Measurements from ENCODE around the gene NAE1. TPM values are rescaled to one million over a fixed set of nuclear protein-coding genes. Genes with fewer than 3 reads are reported as not detected.
A peak's percentile ranks its signal among the peaks of the same experiment; 100 is the strongest.
"Not testable (repeated sequence)": the region's sequence is repeated elsewhere in the genome, so short reads cannot be mapped to it uniquely, and the experiment has no call there.

NAE1 gene
- 67.6 TPM for polyA plus RNA-seq
- long read RNA-seq, donor 1, transcript NAE1-201 (20 exons, 1,837 nt): major isoform, 6 of 37 reads
- long read RNA-seq, donor 1, partial matches to known transcripts: 9 of 37 reads
- long read RNA-seq, donor 1, other reads (novel, unspliced or antisense): 18 of 37 reads
- long read RNA-seq, donor 2, transcript NAE1-201 (20 exons, 1,837 nt): major isoform, 18 of 37 reads
- long read RNA-seq, donor 2, partial matches to known transcripts: 16 of 37 reads
- long read RNA-seq, donor 2, other reads (novel, unspliced or antisense): 0 of 37 reads
- long read RNA-seq, donor 3: 0 reads
- long read RNA-seq, donor 4: 0 reads
- long read RNA-seq, donor 5, transcript NAE1-201 (20 exons, 1,837 nt): major isoform, 8 of 20 reads
- long read RNA-seq, donor 5, partial matches to known transcripts: 8 of 20 reads
- long read RNA-seq, donor 5, other reads (novel, unspliced or antisense): 0 of 20 reads
- long read RNA-seq, donor 6, transcript NAE1-201 (20 exons, 1,837 nt): major isoform, 8 of 54 reads
- long read RNA-seq, donor 6, partial matches to known transcripts: 31 of 54 reads
- long read RNA-seq, donor 6, other reads (novel, unspliced or antisense): 10 of 54 reads
- long read RNA-seq, donor 7, partial matches to known transcripts: 28 of 48 reads
- long read RNA-seq, donor 7, other reads (novel, unspliced or antisense): 17 of 48 reads
- long read RNA-seq, donor 8, transcript NAE1-201 (20 exons, 1,837 nt): major isoform, 9 of 13 reads
- long read RNA-seq, donor 8, partial matches to known transcripts: 0 of 13 reads
- long read RNA-seq, donor 8, other reads (novel, unspliced or antisense): 0 of 13 reads
- long read RNA-seq, donor 9, transcript NAE1-201 (20 exons, 1,837 nt): major isoform, 9 of 24 reads
- long read RNA-seq, donor 9, partial matches to known transcripts: 13 of 24 reads
- long read RNA-seq, donor 9, other reads (novel, unspliced or antisense): 0 of 24 reads
- long read RNA-seq, donor 10, transcript NAE1-201 (20 exons, 1,837 nt): major isoform, 12 of 23 reads
- long read RNA-seq, donor 10, partial matches to known transcripts: 9 of 23 reads
- long read RNA-seq, donor 10, other reads (novel, unspliced or antisense): 0 of 23 reads
- long read RNA-seq, donor 11, transcript NAE1-201 (20 exons, 1,837 nt): major isoform, 11 of 20 reads
- long read RNA-seq, donor 11, partial matches to known transcripts: 5 of 20 reads
- long read RNA-seq, donor 11, other reads (novel, unspliced or antisense): 0 of 20 reads

DNA sequence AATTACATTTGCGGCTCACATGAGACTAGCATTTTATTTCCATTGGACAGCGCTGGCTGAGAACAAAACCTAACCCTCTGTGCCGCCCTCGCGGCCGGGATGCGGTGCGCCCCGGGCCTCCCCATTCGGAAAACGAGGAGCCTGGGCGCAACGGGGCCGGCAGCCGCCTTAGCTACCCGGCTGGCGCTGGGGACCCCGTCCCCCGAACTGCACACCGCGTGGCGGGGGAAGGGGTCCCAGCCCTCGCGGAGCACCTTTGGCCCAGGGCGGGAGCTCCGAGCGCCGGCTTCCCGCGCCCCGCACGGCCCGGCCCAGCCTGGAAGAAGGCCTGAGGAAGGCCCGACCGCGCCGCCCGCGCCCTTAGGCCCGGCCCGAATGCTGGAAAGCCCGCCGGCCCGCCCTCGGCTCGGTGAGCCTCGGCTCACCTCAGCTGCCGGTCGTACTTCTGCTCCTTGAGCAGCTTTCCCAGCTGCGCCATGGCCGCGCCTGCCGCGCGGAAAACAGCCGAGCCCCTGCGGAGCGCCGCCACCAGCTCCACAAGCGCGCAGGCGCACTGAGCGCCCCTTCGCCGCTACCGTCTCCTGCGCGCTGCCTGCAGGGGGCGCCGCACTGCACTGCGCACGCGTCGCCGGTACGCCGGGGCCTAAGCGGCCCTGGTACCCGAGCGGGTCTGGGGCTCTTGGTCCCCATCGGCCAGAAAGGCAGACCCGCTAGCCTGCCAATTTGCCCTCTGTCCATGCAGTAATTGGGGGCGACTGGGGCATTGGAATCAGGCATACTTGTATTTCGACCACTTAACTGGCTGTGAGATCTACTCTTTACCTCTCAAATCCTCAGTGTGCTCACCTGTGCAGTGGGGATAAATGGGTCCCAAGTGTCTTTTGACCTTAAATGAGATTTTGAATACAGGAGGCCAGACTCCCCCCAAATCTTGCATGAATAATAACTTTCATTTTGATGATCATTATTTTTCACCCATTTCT, at the start of gene NAE1:
TSS of gene NAE1 (minus strand) at position 555 of the 983 bp plus-strand sequence. CDS start at position 478, 77 bp downstream.
- Histone ChIP-seq H3K36me3 (ENCODE audit: control insufficient read depth, insufficient read depth, low read length) (peaks cover 8% of the 10 kb centered on the region), H3K9me3 (ENCODE audit: control insufficient read depth, low read depth, low read length) (no peaks in the 10 kb centered on the region), H3K27ac (ENCODE audit: low read length) (peak within 1 kb of the TSS; percentile 67), H3K27me3 (ENCODE audit: control insufficient read depth, insufficient read depth, low read length) (no peaks in the 10 kb centered on the region), H3K4me3 (ENCODE audit: low read length) (peak within 1 kb of the TSS; percentile 56), H3K4me1 (ENCODE audit: control insufficient read depth, insufficient read depth, low read length) (peaks cover 9% of the 10 kb centered on the region)
- no CpG with 5 or more reads among the region's 84 CpGs for WGBS (ENCODE audit: insufficient coverage, low lambda C conversion rate)
- peak; percentile 92 for DNase-seq

DNA sequence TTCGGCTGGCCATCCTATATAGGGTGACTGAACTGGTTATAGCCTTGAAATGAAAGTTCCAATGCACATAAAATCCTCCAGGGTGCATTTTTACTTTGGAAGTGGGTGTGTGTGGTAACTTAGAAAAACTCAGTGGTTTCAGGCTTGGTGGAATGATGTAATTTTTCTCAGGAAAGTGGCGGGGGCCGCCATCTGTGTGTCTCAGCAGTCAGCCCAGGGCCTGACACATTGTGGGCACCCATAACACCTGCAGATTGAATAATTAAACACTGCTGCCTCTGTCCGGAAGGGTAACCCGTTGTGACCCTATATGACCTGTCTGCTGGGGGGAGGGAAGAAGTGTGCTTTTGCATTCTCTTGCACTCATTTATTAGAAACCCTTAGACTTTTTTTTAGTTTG, 47.3 kb upstream of the NAE1 start:
- DNase-seq: no peak
- Histone ChIP-seq H3K4me1 (ENCODE audit: control insufficient read depth, insufficient read depth, low read length) (peaks cover 8% of the 10 kb centered on the region), H3K4me3 (ENCODE audit: low read length) (no peak overlapping the region), H3K9me3 (ENCODE audit: control insufficient read depth, low read depth, low read length) (peaks cover 5% of the 10 kb centered on the region), H3K27me3 (ENCODE audit: control insufficient read depth, insufficient read depth, low read length) (no peaks in the 10 kb centered on the region), H3K36me3 (ENCODE audit: control insufficient read depth, insufficient read depth, low read length) (no peaks in the 10 kb centered on the region), H3K27ac (ENCODE audit: low read length) (no peak overlapping the region)
- WGBS (ENCODE audit: insufficient coverage, low lambda C conversion rate): no CpG with 5 or more reads among the region's 5 CpGs

DNA sequence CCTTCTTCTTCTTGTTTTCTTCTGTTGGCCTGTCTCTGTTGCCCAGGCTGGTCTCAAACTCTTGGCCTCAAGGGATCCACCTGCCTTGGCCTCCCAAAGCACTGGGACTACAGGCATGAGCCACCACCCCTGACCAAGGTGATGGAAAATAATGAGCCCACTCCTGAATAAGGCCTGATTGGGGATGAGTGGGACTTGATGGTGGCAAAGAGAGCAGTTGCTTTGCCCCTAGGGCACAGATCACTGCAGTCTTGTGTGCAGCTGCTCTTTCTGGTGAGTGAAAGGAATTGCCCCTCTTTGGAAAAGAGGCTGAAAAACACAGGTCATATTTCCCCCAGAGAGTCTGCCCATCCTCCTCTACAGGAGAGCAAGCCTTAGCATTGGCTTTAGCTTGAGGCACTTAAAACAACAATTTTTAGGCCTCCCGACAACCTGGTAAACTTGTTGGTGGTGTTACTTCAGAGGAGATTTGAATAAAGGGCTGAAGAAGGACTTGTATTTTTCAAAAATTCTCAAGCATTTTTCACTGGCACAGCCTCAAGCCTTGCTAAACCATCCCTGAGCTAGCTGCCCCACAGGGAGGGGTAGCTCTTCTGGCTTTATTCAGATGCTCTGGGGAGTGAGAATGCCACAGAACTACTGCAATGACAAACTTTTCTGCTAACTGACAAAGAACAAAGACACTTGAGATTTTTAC, 43.5 kb upstream of the NAE1 start:
- Histone ChIP-seq H3K36me3 (ENCODE audit: control insufficient read depth, insufficient read depth, low read length) (no peaks in the 10 kb centered on the region), H3K4me1 (ENCODE audit: control insufficient read depth, insufficient read depth, low read length) (peaks cover 19% of the 10 kb centered on the region), H3K27me3 (ENCODE audit: control insufficient read depth, insufficient read depth, low read length) (no peaks in the 10 kb centered on the region), H3K9me3 (ENCODE audit: control insufficient read depth, low read depth, low read length) (no peaks in the 10 kb centered on the region), H3K4me3 (ENCODE audit: low read length) (no peak overlapping the region), H3K27ac (ENCODE audit: low read length) (no peak overlapping the region)
- no peak for DNase-seq
- WGBS (ENCODE audit: insufficient coverage, low lambda C conversion rate): no CpG with 5 or more reads among the region's 1 CpG

DNA sequence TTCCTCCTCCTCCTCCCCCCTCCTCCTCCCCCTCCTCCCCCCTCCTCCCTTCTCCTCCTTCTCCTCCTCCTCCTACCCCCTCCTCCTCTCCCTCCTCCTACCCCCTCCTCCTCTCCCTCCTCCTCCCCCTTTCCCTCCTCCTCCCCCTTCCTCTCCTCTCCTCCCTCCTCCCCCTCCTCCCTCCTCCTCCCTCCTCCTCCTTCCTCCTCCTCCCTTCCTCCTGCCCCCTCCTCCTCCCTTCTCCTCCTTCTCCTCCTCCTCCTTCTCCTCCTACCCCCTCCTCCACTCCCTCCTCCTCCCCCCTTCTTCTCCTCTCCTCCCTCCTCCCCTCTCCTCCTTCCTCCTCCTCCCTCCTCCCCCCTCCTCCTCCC, 42.9 kb upstream of the NAE1 start:
- Histone ChIP-seq H3K4me3 (ENCODE audit: low read length) (no peak overlapping the region), H3K36me3 (ENCODE audit: control insufficient read depth, insufficient read depth, low read length) (no peaks in the 10 kb centered on the region), H3K27me3 (ENCODE audit: control insufficient read depth, insufficient read depth, low read length) (no peaks in the 10 kb centered on the region), H3K9me3 (ENCODE audit: control insufficient read depth, low read depth, low read length) (no peaks in the 10 kb centered on the region), H3K4me1 (ENCODE audit: control insufficient read depth, insufficient read depth, low read length) (peaks cover 19% of the 10 kb centered on the region), H3K27ac (ENCODE audit: low read length) (no peak overlapping the region)
- DNase-seq: no peak

DNA sequence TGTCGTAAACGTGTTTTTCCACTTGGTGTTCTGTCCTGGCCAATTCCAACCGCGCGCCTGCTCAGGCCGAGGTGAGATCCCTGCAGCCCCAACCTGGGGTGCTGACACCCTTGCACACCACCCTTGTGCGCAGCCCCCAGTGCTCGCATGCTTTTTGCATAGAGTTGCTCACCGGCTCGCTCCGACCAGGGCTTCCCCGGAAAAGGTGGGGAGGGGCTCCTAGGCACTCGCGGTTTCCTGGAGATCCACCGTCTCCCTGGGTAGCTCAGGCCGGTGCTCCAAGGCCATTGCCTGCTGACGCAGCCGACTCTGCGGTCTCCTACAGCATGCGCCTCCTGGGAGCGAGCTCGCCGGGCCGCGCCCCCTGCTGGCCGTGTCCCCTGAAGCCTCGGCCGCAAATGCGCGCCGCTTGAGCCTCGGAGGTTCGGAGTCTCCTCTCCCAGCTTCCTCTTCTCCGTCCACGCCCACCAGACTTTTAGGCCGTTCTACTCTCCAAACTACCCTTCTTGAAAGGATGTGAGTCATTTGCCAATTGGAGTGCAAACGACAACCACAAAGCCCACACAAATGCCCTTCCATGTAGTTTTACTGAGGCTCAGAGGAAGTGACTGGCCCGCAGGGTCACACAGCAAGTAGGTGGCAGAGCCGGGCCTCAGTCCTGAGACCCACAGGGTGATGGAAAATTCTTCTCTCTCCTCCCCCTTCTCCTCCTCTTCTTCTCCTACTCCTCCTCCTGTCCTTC, 42.3 kb upstream of the NAE1 start:
- Histone ChIP-seq H3K36me3 (ENCODE audit: control insufficient read depth, insufficient read depth, low read length) (no peaks in the 10 kb centered on the region), H3K4me1 (ENCODE audit: control insufficient read depth, insufficient read depth, low read length) (peaks cover 19% of the 10 kb centered on the region), H3K27me3 (ENCODE audit: control insufficient read depth, insufficient read depth, low read length) (no peaks in the 10 kb centered on the region), H3K4me3 (ENCODE audit: low read length) (peak overlapping the region; percentile 33), H3K9me3 (ENCODE audit: control insufficient read depth, low read depth, low read length) (no peaks in the 10 kb centered on the region), H3K27ac (ENCODE audit: low read length) (peak overlapping the region; percentile 83)
- peak; percentile 88 to 92 for DNase-seq
- no CpG with 5 or more reads among the region's 39 CpGs for WGBS (ENCODE audit: insufficient coverage, low lambda C conversion rate)

DNA sequence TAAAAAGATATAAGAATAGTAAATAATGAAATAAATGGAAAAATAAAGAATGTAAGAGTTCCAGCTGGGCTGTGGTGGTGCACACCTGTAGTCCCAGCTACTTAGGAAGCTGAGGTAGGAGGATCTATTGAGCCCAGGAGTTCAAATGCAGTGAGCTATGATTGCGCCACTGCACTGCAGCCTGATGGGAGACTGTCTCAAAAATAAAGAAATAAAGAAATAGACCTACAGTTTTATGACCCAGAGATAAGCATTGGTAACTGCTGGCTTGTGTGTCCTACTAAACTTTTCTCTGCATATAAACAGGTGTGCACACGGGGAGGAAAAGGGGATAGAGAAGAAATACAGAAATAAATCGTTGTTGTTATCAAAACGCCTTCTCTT, 41.8 kb upstream of the NAE1 start:
- Histone ChIP-seq H3K27ac (ENCODE audit: low read length) (peak overlapping the region; percentile 83), H3K27me3 (ENCODE audit: control insufficient read depth, insufficient read depth, low read length) (no peaks in the 10 kb centered on the region), H3K9me3 (ENCODE audit: control insufficient read depth, low read depth, low read length) (no peaks in the 10 kb centered on the region), H3K36me3 (ENCODE audit: control insufficient read depth, insufficient read depth, low read length) (no peaks in the 10 kb centered on the region), H3K4me3 (ENCODE audit: low read length) (peak overlapping the region; percentile 33), H3K4me1 (ENCODE audit: control insufficient read depth, insufficient read depth, low read length) (peaks cover 19% of the 10 kb centered on the region)
- WGBS (ENCODE audit: insufficient coverage, low lambda C conversion rate): 18% methylated on average over 2 of the region's 4 CpGs
- peak in 1 of 2 donors; percentile 76 for DNase-seq

DNA sequence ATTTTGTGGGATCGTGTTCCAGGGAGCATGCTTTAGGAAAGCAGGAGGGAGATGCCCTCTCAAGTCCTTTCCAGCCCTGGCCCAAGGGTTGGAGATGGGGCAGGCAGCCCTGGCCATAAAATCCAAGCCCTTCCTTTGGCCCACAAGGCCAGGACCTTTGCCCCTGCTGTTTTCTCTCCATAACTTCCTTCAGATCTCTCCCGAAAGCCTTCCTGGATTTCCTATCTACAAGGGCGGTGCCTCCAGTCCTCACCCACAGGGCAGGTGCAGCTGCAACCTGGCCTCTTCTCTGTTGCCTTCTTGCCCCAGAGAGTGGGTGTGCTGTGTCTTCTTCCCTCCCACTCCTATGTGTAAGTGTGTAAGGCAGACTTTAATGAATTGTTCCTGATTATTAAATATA, 41.1 kb upstream of the NAE1 start:
- Histone ChIP-seq H3K9me3 (ENCODE audit: control insufficient read depth, low read depth, low read length) (no peaks in the 10 kb centered on the region), H3K27me3 (ENCODE audit: control insufficient read depth, insufficient read depth, low read length) (no peaks in the 10 kb centered on the region), H3K4me3 (ENCODE audit: low read length) (no peak overlapping the region), H3K36me3 (ENCODE audit: control insufficient read depth, insufficient read depth, low read length) (no peaks in the 10 kb centered on the region), H3K27ac (ENCODE audit: low read length) (peak overlapping the region; percentile 83), H3K4me1 (ENCODE audit: control insufficient read depth, insufficient read depth, low read length) (peaks cover 19% of the 10 kb centered on the region)
- DNase-seq: peak; percentile 71 to 88
- WGBS (ENCODE audit: insufficient coverage, low lambda C conversion rate): no CpG with 5 or more reads among the region's 3 CpGs

DNA sequence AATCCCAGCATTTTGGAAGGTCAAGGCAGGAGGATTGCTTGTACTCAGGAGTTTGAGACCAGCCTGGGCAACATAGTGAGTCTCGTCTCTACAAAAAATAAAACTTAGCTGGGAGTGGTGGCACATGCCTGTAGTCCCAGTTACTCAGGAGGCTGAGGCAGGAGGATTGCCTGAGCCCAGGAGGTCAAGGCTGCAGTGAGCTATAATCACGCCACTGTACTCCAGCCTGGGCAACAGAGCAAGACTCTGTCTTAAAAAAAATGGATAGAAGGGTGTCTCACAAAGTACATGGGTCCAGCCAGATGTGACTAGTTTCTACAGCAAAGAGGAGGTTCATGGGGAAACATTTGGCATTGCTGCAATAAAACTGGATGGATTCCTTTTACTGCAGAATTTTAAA, 40.6 kb upstream of the NAE1 start:
- Histone ChIP-seq H3K4me1 (ENCODE audit: control insufficient read depth, insufficient read depth, low read length) (peaks cover 19% of the 10 kb centered on the region), H3K27ac (ENCODE audit: low read length) (peak overlapping the region; percentile 83)
- DNase-seq; H3K36me3 ChIP-seq (ENCODE audit: control insufficient read depth, insufficient read depth, low read length); H3K4me3 ChIP-seq (ENCODE audit: low read length); H3K9me3 ChIP-seq (ENCODE audit: control insufficient read depth, low read depth, low read length); H3K27me3 ChIP-seq (ENCODE audit: control insufficient read depth, insufficient read depth, low read length): not testable (repeated sequence)
- no CpG with 5 or more reads among the region's 2 CpGs for WGBS (ENCODE audit: insufficient coverage, low lambda C conversion rate)

DNA sequence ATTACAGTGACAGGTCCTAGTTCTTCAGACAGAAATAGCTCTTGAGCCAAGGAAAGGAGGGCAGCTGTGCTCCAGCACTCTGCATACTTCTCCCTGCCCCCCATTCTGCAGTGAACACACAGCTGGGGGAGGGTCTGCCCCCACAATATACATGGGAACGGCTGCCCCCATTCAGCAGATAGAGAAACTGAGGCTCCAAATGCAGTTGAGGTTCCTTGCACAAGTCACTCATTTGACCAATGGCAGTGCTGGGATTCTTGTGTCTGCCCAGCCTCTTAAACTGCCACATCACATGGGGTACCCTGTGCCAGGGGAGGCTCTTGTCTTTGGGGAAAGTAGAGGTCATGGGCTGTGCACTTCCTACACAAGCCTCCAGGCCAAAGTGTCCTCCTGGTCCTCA, 38.6 kb upstream of the NAE1 start:
- H3K36me3 ChIP-seq (ENCODE audit: control insufficient read depth, insufficient read depth, low read length): no peaks in the 10 kb centered on the region
- no peak overlapping the region for H3K27ac ChIP-seq (ENCODE audit: low read length)
- peaks cover 19% of the 10 kb centered on the region for H3K4me1 ChIP-seq (ENCODE audit: control insufficient read depth, insufficient read depth, low read length)
- WGBS (ENCODE audit: insufficient coverage, low lambda C conversion rate): no CpG with 5 or more reads among the region's 1 CpG
- H3K9me3 ChIP-seq (ENCODE audit: control insufficient read depth, low read depth, low read length): no peaks in the 10 kb centered on the region
- H3K27me3 ChIP-seq (ENCODE audit: control insufficient read depth, insufficient read depth, low read length): no peaks in the 10 kb centered on the region
- DNase-seq: no peak
- H3K4me3 ChIP-seq (ENCODE audit: low read length): no peak overlapping the region

Data from large intestine (tissue), 12 donors.